ENCODE results near the gene PDRG1. TPM values are rescaled to one million over a fixed set of nuclear protein-coding genes. Genes with fewer than 3 reads are reported as not detected.
A peak's percentile ranks its signal among the peaks of the same experiment; 100 is the strongest.

Gene PDRG1
- total and polyA plus RNA-seq, 8 donors = 9.1 to 19.1 (median 16.1) TPM

DNA sequence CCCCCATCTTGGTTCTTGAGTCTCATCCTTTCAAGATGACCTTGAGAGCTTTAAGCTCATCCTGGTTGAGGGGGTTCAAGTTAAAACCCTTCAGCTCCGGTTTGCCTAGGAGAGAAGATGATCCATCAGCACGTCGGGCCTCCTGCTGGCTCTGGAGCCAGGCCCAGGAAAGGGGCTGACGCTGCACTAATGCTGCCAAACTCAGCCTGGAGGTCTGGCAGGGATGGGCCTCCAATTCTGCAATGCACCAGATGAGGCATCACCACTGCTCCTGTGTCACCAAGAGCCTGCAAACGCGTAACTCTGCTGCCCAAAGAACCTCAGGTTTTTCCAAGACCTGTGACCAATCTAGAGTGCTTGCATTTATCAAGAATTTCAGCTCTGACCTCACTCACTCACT lies 6.1 kb downstream of the PDRG1 start:
- TF ChIP-seq, protein P1, sequence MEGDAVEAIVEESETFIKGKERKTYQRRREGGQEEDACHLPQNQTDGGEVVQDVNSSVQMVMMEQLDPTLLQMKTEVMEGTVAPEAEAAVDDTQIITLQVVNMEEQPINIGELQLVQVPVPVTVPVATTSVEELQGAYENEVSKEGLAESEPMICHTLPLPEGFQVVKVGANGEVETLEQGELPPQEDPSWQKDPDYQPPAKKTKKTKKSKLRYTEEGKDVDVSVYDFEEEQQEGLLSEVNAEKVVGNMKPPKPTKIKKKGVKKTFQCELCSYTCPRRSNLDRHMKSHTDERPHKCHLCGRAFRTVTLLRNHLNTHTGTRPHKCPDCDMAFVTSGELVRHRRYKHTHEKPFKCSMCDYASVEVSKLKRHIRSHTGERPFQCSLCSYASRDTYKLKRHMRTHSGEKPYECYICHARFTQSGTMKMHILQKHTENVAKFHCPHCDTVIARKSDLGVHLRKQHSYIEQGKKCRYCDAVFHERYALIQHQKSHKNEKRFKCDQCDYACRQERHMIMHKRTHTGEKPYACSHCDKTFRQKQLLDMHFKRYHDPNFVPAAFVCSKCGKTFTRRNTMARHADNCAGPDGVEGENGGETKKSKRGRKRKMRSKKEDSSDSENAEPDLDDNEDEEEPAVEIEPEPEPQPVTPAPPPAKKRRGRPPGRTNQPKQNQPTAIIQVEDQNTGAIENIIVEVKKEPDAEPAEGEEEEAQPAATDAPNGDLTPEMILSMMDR (IDR thresholded peaks at IDR 0.05) = no peak
- Histone ChIP-seq H3K27ac (no peak overlapping the region), H3K27me3 (no peaks in the 10 kb centered on the region), H3K9me3 (no peaks in the 10 kb centered on the region), H3K4me1 (peaks cover 3 to 8% of the 10 kb centered on the region in 2 donors), H3K4me3 (no peak overlapping the region), H3K36me3 (peaks cover 0 to 79% of the 10 kb centered on the region in 2 donors)
- peak in 1 of 4 donors; percentile 20 for DNase-seq
- ATAC-seq = no peak
- intact Hi-C loops (cut with DNase I) = no loop called here

DNA sequence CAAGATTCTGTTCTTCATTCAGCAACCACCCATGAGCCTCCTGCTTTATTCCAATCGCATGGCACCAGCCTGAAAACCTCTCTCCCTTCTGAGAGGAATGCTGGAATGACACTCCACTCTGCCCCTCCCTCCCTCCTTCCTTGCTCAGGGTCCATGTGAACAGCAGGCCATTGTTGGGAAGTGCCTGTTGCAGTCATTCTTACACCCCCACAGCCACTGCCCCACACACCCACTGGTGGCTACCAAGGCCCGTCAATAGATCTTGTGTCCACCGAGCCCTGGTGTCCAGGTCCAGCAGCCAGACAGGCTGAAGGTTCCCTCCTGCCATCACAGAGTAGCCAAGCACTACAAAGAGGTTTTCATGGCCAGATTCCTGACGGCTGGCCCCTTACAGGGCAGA lies 6.5 kb downstream of the PDRG1 start:
- intact Hi-C loops (cut with DNase I) = no loop called here
- TF ChIP-seq, protein P1 (IDR thresholded peaks at IDR 0.05) = no peak
- no peaks in the 10 kb centered on the region for H3K27me3 ChIP-seq
- peaks cover 0 to 4% of the 10 kb centered on the region in 2 donors for H3K4me1 ChIP-seq
- no peak overlapping the region for H3K27ac ChIP-seq
- no peak for ATAC-seq
- peaks cover 0 to 79% of the 10 kb centered on the region in 2 donors for H3K36me3 ChIP-seq
- no peaks in the 10 kb centered on the region for H3K9me3 ChIP-seq
- no peak overlapping the region for H3K4me3 ChIP-seq
- no peak for DNase-seq

DNA sequence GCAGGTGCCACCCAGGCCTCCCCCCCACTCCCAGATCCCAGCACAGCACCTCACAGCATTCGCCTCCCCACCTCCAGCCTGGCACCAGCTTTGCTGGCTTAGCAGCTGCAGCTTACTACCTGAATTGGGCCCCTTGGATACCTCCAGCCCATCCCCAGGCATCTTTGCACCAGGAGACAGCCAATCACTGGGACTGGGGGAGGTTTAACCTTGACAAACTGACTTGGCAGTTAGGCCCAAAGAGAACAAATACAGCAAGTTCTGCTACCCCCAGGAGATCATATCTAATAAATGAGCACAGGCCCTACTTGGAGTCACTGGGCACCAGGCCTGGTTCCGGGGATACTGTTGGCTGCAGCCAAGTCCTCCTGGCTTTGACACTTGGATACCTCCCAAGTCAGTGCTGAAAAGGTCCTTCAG lies 8.8 kb downstream of the PDRG1 start:
- ATAC-seq = no peak
- intact Hi-C loops (cut with DNase I) = no loop called here
- TF ChIP-seq, protein P1 (IDR thresholded peaks at IDR 0.05) = no peak

DNA sequence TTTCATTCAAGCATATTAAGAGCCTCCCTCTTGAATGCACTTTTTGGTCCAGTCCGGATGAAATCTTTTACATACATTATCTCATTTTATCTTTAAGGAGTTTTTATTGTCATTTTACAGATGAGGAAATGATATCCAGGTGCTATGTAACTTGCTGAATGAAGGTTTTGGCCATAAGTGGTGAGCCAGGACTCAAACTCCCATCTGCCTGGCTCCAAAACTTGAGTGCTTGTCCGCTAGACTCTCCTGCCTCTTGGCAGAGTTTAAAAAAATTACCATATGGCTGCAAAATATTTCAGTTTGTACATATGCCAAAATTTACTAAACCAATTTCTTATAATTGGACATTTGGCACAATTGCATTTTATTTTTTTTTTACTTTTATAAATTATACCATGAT lies 12.2 kb downstream of the PDRG1 start:
- no peaks in the 10 kb centered on the region for H3K27me3 ChIP-seq
- ATAC-seq (no peak), DNase-seq (no peak)
- H3K27ac ChIP-seq = no peak overlapping the region
- H3K9me3 ChIP-seq = no peaks in the 10 kb centered on the region
- peaks cover 0 to 29% of the 10 kb centered on the region in 2 donors for H3K36me3 ChIP-seq
- intact Hi-C loops (cut with DNase I) = no loop called here
- H3K4me1 ChIP-seq = no peaks in the 10 kb centered on the region
- H3K4me3 ChIP-seq = no peak overlapping the region
- TF ChIP-seq, protein P1 (IDR thresholded peaks at IDR 0.05) = no peak

More for the DNA sequence above, 8.8 kb downstream of the PDRG1 start:
- Histone ChIP-seq H3K27me3 (no peaks in the 10 kb centered on the region), H3K4me3 (no peak overlapping the region), H3K9me3 (no peaks in the 10 kb centered on the region), H3K4me1 (no peaks in the 10 kb centered on the region), H3K36me3 (peaks cover 0 to 63% of the 10 kb centered on the region in 2 donors), H3K27ac (no peak overlapping the region)
- peak in 1 of 4 donors; percentile 16 for DNase-seq

DNA sequence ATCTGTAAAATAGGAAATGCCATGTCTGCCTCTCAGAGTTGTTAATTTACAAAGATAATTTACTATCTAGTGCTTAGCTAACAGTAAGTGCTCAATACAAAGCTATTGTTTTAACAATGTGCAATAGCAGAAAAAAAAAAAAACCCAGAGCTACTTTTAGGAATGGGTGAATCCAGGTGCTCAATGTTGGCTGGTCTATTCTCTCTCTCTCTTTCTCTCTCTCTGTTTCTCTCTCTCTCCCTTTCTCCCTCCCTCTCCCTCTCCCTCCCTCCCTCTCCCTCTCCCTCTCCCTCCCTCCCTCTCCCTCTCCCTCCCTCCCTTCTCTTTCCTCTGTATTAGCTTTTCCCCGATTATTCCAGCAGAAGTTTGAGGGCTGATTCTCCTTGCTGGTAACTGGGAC lies 14.0 kb downstream of the PDRG1 start:
- Histone ChIP-seq H3K27ac (no peak overlapping the region), H3K9me3 (no peaks in the 10 kb centered on the region), H3K27me3 (no peaks in the 10 kb centered on the region), H3K4me3 (no peak overlapping the region), H3K4me1 (no peaks in the 10 kb centered on the region), H3K36me3 (peaks cover 0 to 10% of the 10 kb centered on the region in 2 donors)
- intact Hi-C loops (cut with DNase I) = no loop called here
- ATAC-seq = no peak
- TF ChIP-seq, protein P1 (IDR thresholded peaks at IDR 0.05) = no peak
- no peak for DNase-seq

All from left lung (tissue), 10 donors.